Astrocyte (in vitro differentiated cells and primary cell): ENCODE measurements around the gene AGPAT1.

Experiments used
- EZH2 ChIP-seq: IDR thresholded peaks from 2 replicates; pipeline ENCODE4 v1.6.1; 2012; ENCODE audit warnings: mild to moderate bottlenecking, low read length, inconsistent platforms; ENCODE audit not compliant: insufficient read depth
- TF ChIP-seq, protein P1 (sequence below): IDR thresholded peaks from 2 replicates; pipeline ENCODE4 v1.5.1; 2011; ENCODE audit warnings: low read depth, mild to moderate bottlenecking, inconsistent platforms, low read length, moderate library complexity; ENCODE audit not compliant: insufficient read depth

GRCh38 chr6:32139590-32139989 is 36.3 kb downstream of the AGPAT1 start:
- TF ChIP-seq, protein P1, sequence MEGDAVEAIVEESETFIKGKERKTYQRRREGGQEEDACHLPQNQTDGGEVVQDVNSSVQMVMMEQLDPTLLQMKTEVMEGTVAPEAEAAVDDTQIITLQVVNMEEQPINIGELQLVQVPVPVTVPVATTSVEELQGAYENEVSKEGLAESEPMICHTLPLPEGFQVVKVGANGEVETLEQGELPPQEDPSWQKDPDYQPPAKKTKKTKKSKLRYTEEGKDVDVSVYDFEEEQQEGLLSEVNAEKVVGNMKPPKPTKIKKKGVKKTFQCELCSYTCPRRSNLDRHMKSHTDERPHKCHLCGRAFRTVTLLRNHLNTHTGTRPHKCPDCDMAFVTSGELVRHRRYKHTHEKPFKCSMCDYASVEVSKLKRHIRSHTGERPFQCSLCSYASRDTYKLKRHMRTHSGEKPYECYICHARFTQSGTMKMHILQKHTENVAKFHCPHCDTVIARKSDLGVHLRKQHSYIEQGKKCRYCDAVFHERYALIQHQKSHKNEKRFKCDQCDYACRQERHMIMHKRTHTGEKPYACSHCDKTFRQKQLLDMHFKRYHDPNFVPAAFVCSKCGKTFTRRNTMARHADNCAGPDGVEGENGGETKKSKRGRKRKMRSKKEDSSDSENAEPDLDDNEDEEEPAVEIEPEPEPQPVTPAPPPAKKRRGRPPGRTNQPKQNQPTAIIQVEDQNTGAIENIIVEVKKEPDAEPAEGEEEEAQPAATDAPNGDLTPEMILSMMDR, result no peak
- no peak for TF ChIP-seq EZH2
